ENCODE measurements around the gene CHI3L1.

Gene CHI3L1

DNA sequence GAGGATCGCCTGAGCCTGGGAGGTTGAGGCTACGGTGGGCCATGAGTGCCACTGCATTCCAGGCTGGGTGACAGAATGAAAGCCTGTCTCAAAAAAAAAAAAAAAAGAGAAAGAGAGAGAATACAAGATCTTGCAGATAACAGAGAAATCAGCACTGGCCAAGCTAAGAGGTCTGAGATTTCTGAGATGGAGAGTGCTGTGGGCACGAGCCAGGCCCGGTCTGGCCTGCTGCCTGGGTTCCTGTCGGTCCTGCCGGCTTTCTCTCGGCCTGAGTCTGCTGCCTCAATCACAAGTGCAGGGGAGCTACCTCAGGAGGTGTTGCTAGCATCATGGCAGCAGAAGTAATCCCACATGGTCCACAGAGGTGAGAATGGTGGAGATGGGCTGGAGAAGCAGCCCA lies 40.0 kb downstream of the CHI3L1 start:
- no peak for DNase-seq (ENCODE audit: extremely low read depth, insufficient read length)
- no peaks in the 10 kb centered on the region; the same call in 1 of the 2 replicates for H3K27me3 ChIP-seq (replicated peaks; ENCODE audit: control insufficient read depth, insufficient read depth, low read length)
- TF ChIP-seq, protein P1, sequence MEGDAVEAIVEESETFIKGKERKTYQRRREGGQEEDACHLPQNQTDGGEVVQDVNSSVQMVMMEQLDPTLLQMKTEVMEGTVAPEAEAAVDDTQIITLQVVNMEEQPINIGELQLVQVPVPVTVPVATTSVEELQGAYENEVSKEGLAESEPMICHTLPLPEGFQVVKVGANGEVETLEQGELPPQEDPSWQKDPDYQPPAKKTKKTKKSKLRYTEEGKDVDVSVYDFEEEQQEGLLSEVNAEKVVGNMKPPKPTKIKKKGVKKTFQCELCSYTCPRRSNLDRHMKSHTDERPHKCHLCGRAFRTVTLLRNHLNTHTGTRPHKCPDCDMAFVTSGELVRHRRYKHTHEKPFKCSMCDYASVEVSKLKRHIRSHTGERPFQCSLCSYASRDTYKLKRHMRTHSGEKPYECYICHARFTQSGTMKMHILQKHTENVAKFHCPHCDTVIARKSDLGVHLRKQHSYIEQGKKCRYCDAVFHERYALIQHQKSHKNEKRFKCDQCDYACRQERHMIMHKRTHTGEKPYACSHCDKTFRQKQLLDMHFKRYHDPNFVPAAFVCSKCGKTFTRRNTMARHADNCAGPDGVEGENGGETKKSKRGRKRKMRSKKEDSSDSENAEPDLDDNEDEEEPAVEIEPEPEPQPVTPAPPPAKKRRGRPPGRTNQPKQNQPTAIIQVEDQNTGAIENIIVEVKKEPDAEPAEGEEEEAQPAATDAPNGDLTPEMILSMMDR (IDR thresholded peaks at IDR 0.05; ENCODE audit: insufficient read depth, low read length, poor library complexity, severe bottlenecking), result no peak
- no peaks in the 10 kb centered on the region for H3K36me3 ChIP-seq (ENCODE audit: control insufficient read depth, insufficient read depth, low read length)
- no peak overlapping the region for H3K4me3 ChIP-seq (replicated peaks; ENCODE audit: low read depth, low read length)

DNA sequence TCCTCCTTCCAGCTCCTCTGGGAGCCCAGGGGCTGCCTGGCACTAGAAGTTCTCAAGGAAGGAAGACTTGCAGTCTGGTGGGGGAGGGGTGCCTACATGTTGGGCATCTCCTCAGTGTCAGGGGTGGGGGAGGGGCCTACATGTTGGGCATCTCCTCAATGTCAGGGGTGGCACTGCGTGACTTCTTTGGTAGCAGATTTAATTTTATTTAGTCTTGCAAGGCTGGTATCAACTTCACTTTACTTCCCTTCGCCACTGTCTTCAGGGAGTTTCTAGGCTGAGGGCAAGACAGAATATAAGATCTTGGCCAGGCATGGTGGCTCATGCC lies 40.5 kb downstream of the CHI3L1 start:
- DNase-seq (ENCODE audit: extremely low read depth, insufficient read length), result no peak

GRCh38 chr1:203145321-203146041 lies 41.0 kb downstream of the CHI3L1 start:
- peaks cover 4% of the 10 kb centered on the region; the same call in 1 of the 2 replicates for H3K27me3 ChIP-seq (replicated peaks; ENCODE audit: control insufficient read depth, insufficient read depth, low read length)
- TF ChIP-seq, protein P1 (IDR thresholded peaks at IDR 0.05; ENCODE audit: insufficient read depth, low read length, poor library complexity, severe bottlenecking), result no peak
- no peak for DNase-seq (ENCODE audit: extremely low read depth, insufficient read length)
- no peak overlapping the region for H3K4me3 ChIP-seq (replicated peaks; ENCODE audit: low read depth, low read length)
- H3K36me3 ChIP-seq (ENCODE audit: control insufficient read depth, insufficient read depth, low read length), result no peaks in the 10 kb centered on the region

More for the DNA sequence above, 40.5 kb downstream of the CHI3L1 start:
- H3K36me3 ChIP-seq (ENCODE audit: control insufficient read depth, insufficient read depth, low read length), result no peaks in the 10 kb centered on the region
- H3K4me3 ChIP-seq (replicated peaks; ENCODE audit: low read depth, low read length), result no peak overlapping the region
- TF ChIP-seq, protein P1 (IDR thresholded peaks at IDR 0.05; ENCODE audit: insufficient read depth, low read length, poor library complexity, severe bottlenecking), result no peak
- peaks cover 2% of the 10 kb centered on the region; the same call in 1 of the 2 replicates for H3K27me3 ChIP-seq (replicated peaks; ENCODE audit: control insufficient read depth, insufficient read depth, low read length)

- H3K36me3 ChIP-seq (ENCODE audit: control insufficient read depth, insufficient read depth, low read length), result no peaks in the 10 kb centered on the region
- no peak for DNase-seq (ENCODE audit: extremely low read depth, insufficient read length)
- peaks cover 4% of the 10 kb centered on the region for H3K27me3 ChIP-seq (replicated peaks; ENCODE audit: control insufficient read depth, insufficient read depth, low read length)
- H3K4me3 ChIP-seq (replicated peaks; ENCODE audit: low read depth, low read length), result no peak overlapping the region
- TF ChIP-seq, protein P1 (IDR thresholded peaks at IDR 0.05; ENCODE audit: insufficient read depth, low read length, poor library complexity, severe bottlenecking), result no peak
These were observed 41.8 kb downstream of the CHI3L1 start for GRCh38 chr1:203144661-203145060.

DNA sequence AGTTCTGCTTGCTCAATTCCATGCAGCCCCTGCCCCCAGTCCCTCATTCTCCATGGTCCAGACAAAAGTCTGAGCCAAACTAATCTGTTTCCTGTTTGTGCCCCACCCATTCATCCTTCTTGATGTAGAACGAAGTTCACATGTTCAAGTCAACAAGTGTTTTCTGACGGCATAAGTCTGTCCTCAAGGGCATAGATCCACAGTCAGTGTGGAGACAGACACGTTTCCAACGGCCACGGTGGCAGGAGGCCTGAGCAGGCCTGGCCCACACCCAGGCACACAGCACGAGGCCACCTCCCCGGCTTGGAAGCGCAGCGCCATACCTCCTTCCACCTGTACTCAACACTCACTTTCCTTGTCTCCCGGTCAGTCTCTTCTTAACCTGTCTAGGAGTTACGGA lies 42.9 kb downstream of the CHI3L1 start:
- no peak overlapping the region for H3K4me3 ChIP-seq (replicated peaks; ENCODE audit: low read depth, low read length)
- peaks cover 4% of the 10 kb centered on the region for H3K27me3 ChIP-seq (replicated peaks; ENCODE audit: control insufficient read depth, insufficient read depth, low read length)
- DNase-seq (ENCODE audit: extremely low read depth, insufficient read length), result no peak
- TF ChIP-seq, protein P1 (IDR thresholded peaks at IDR 0.05; ENCODE audit: insufficient read depth, low read length, poor library complexity, severe bottlenecking), result no peak
- H3K36me3 ChIP-seq (ENCODE audit: control insufficient read depth, insufficient read depth, low read length), result no peaks in the 10 kb centered on the region
